Measurements from ENCODE around the gene METRNL. TPM values are rescaled to one million over a fixed set of nuclear protein-coding genes. Genes with fewer than 3 reads are reported as not detected.

METRNL gene
- total RNA-seq, 2 experiments from 2014 or later = 16.9 to 23.3 TPM

DNA sequence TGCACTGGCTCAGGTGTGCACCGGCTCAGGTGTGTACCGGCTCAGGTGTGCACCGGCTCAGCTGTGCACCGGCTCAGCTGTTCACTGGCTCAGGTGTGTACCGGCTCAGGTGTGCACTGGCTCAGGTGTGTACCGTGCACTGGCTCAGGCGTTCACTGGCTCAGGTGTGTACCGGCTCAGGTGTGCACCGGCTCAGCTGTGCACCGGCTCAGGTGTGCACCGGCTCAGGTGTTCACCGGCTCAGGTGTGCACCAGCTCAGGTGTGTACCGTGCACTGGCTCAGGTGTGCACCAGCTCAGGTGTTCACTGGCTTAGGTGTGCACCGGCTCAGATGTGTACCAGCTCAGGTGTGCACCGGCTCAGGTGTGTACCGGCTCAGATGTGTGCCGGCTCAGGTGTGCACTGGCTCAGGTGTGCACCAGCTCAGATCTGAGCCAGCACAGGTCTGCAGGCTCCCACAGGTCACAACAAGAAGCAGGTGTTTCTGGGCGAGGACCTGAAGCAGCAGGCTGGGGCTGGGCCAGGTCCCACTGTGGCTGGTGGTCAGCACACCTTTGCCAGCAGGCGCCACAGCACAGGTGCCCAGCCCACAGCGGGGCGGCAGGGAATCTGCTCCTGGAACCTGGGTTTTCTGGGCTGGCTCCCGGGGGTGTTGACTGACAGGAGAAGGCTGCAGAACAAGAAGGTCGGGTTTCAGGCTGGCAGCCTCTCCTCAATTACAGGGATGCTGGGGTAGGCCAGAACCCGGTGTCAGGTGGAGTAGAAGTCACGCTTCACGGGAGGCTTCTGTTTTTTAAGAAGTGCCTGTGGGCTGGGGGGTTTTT is 17.2 kb downstream of the METRNL start:
- CTCF ChIA-PET (ENCODE audit: unreplicated experiment) = no interaction called here
- H3K4me2 ChIP-seq (ENCODE audit: low read length) = no peak overlapping the region

DNA sequence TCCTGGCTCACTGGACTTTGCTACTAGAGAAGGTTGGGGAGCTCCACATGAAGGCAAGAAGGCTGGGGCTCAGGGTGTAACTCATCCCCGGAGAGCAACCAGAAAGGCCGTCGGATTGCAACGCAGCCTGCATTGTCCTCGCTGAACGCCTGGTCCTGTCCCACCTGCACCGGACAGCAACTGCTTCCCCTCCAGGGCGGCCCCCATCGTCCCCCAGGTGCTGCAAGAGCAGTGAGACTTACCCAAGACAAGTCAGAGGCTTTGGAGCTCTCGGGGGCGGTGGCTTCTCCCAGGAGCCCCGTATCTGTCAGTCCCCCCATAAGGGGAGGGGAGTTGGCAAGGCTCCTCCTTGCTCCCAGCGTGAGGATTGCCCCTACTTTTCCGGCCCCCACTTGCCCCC is 18.4 kb downstream of the METRNL start:
- Histone ChIP-seq H3K9me2 (ENCODE audit: insufficient read depth, low read length) (no peaks in the 10 kb centered on the region), H4K20me1 (ENCODE audit: insufficient read depth, low read length) (no peaks in the 10 kb centered on the region), H3K36me3 (ENCODE audit: insufficient read depth, low read length) (no peaks in the 10 kb centered on the region), H3K27ac (ENCODE audit: low read depth, low read length, poor library complexity, severe bottlenecking) (no peak overlapping the region), H3K4me2 (ENCODE audit: low read length) (no peak overlapping the region), H3K4me1 (ENCODE audit: insufficient read depth, low read length, poor library complexity, severe bottlenecking) (peaks cover 35% of the 10 kb centered on the region), H3K79me2 (ENCODE audit: insufficient read depth, low read depth, low read length) (no peaks in the 10 kb centered on the region), H2AFZ (ENCODE audit: low read length) (no peak overlapping the region), H3K4me3 (ENCODE audit: low read depth, low read length, poor library complexity, severe bottlenecking) (no peak overlapping the region), H3K9me3 (ENCODE audit: low read length) (no peaks in the 10 kb centered on the region)
- intact Hi-C loops (cut with micrococcal nuclease; ENCODE audit: unreplicated experiment) = no loop called here
- no peak for TF ChIP-seq EZH2phosphoT487 (IDR thresholded peaks at IDR 0.05; ENCODE audit: borderline replicate concordance, low read depth, low read length)
- no peak for DNase-seq (ENCODE audit: low spot score)
- ChIA-PET POLR2A (interaction anchor here (0.6 kb wide), 1 partner anchor 242 kb away, joined by 3 read pairs; no protein-coding TSS in a partner anchor), CTCF (ENCODE audit: unreplicated experiment) (interaction anchor here (0.6 kb wide), 1 partner anchor 86 kb away, joined by 3 read pairs; no protein-coding TSS in a partner anchor)
- no TSS peak for BruUV-seq (replicated peaks)

More for the DNA sequence above, 17.2 kb downstream of the METRNL start:
- TF ChIP-seq, protein P1, sequence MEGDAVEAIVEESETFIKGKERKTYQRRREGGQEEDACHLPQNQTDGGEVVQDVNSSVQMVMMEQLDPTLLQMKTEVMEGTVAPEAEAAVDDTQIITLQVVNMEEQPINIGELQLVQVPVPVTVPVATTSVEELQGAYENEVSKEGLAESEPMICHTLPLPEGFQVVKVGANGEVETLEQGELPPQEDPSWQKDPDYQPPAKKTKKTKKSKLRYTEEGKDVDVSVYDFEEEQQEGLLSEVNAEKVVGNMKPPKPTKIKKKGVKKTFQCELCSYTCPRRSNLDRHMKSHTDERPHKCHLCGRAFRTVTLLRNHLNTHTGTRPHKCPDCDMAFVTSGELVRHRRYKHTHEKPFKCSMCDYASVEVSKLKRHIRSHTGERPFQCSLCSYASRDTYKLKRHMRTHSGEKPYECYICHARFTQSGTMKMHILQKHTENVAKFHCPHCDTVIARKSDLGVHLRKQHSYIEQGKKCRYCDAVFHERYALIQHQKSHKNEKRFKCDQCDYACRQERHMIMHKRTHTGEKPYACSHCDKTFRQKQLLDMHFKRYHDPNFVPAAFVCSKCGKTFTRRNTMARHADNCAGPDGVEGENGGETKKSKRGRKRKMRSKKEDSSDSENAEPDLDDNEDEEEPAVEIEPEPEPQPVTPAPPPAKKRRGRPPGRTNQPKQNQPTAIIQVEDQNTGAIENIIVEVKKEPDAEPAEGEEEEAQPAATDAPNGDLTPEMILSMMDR (conservative IDR thresholded peaks at IDR 0.05; ENCODE audit: low read length) = no peak
- TF ChIP-seq EZH2phosphoT487 (IDR thresholded peaks at IDR 0.05; ENCODE audit: borderline replicate concordance, low read depth, low read length) = no peak
- Histone ChIP-seq H3K4me1 (ENCODE audit: insufficient read depth, low read length, poor library complexity, severe bottlenecking) (peaks cover 32% of the 10 kb centered on the region), H3K4me3 (ENCODE audit: low read depth, low read length, poor library complexity, severe bottlenecking) (no peak overlapping the region), H2AFZ (ENCODE audit: low read length) (no peak overlapping the region), H3K27ac (ENCODE audit: low read depth, low read length, poor library complexity, severe bottlenecking) (no peak overlapping the region), H3K36me3 (ENCODE audit: insufficient read depth, low read length) (no peaks in the 10 kb centered on the region), H3K9me2 (ENCODE audit: insufficient read depth, low read length) (no peaks in the 10 kb centered on the region), H3K79me2 (ENCODE audit: insufficient read depth, low read depth, low read length) (no peaks in the 10 kb centered on the region), H3K9me3 (ENCODE audit: low read length) (no peaks in the 10 kb centered on the region), H4K20me1 (ENCODE audit: insufficient read depth, low read length) (no peaks in the 10 kb centered on the region)
- POLR2A ChIA-PET = no interaction called here
- intact Hi-C loops (cut with micrococcal nuclease; ENCODE audit: unreplicated experiment) = no loop called here
- BruUV-seq (replicated peaks) = no TSS peak
- DNase-seq (ENCODE audit: low spot score) = no peak

DNA sequence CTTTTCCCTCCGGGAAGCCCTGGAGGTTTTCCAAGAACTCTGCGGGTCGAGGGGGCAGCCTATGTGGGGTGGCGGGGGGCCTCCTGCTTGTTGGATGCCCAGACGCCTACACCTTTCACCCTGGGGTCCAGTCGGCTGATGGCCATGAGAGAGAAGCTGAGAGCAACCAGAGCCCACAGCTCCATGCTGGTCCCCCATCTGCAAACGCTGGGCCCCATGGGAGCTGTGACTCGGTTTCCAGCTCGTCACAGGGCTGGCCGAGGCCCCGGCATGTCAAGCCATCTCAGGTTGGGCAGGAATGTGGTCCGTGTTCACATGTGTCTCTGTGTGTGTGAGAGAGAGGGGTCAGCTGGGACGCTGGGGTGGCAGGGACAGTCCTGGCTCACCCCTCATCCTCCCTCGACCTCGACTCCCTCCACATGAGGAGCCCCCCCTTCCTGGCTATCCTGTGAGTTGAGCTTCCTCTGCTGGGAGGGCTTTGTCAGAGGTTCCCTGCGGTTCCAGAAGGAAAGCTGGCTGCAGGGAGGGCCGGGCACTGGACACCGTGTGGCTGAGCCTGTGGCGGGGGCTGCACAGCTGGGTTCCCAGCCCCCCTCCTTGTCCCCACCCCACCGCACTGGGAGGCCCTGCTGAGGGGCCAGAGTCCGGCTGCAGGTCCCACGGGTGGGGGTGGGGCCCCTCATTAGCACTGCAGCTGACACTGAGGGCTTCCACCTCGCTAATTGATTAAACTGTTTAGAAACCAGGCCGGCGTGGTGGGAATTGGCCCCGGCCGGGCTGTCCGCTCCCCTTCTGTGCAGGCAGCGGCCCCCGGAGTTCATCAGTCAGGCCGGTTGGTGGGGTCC is 19.1 kb downstream of the METRNL start:
- Histone ChIP-seq H3K79me2 (ENCODE audit: insufficient read depth, low read depth, low read length) (no peaks in the 10 kb centered on the region), H3K4me3 (ENCODE audit: low read depth, low read length, poor library complexity, severe bottlenecking) (no peak overlapping the region), H2AFZ (ENCODE audit: low read length) (no peak overlapping the region), H3K36me3 (ENCODE audit: insufficient read depth, low read length) (no peaks in the 10 kb centered on the region), H3K4me2 (ENCODE audit: low read length) (no peak overlapping the region), H3K9me2 (ENCODE audit: insufficient read depth, low read length) (no peaks in the 10 kb centered on the region), H3K4me1 (ENCODE audit: insufficient read depth, low read length, poor library complexity, severe bottlenecking) (peaks cover 35% of the 10 kb centered on the region), H3K9me3 (ENCODE audit: low read length) (no peaks in the 10 kb centered on the region), H3K27ac (ENCODE audit: low read depth, low read length, poor library complexity, severe bottlenecking) (no peak overlapping the region), H4K20me1 (ENCODE audit: insufficient read depth, low read length) (no peaks in the 10 kb centered on the region)
- ChIA-PET CTCF (ENCODE audit: unreplicated experiment) (interaction anchor here (0.6 kb wide), 1 partner anchor 85 kb away, joined by 3 read pairs; no protein-coding TSS in a partner anchor), POLR2A (interaction anchor here (0.6 kb wide), 1 partner anchor 242 kb away, joined by 3 read pairs; no protein-coding TSS in a partner anchor)
- no TSS peak for BruUV-seq (replicated peaks)
- TF ChIP-seq, protein P1 (conservative IDR thresholded peaks at IDR 0.05; ENCODE audit: low read length) = no peak
- TF ChIP-seq EZH2phosphoT487 (IDR thresholded peaks at IDR 0.05; ENCODE audit: borderline replicate concordance, low read depth, low read length) = no peak
- intact Hi-C loops (cut with micrococcal nuclease; ENCODE audit: unreplicated experiment) = no loop called here
- DNase-seq (ENCODE audit: low spot score) = no peak

Measured in OCI-LY7 (cell line).